GM19467 (cell line): ENCODE results near the gene ZNF143.

Experiments
- ATAC-seq: cut with Tn5 transposase; IDR thresholded peaks from one replicate; pipeline ENCODE4 v1.9.1; 2021; ENCODE audit warnings: mild to moderate bottlenecking, moderate library complexity; ENCODE audit not compliant: unreplicated experiment

Gene ZNF143

GRCh38 chr11:9573775-9574621 is 113.2 kb downstream of the ZNF143 start:
- peak; percentile 1 for ATAC-seq

GRCh38 chr11:9574622-9575259 is 113.9 kb downstream of the ZNF143 start:
- ATAC-seq: no peak

- no peak for ATAC-seq
Observed at GRCh38 chr11:9575260-9576240, 114.7 kb downstream of the ZNF143 start.

- no peak for ATAC-seq
Observed at GRCh38 chr11:9576701-9577381, 116.0 kb downstream of the ZNF143 start.

- ATAC-seq: no peak
Observed at GRCh38 chr11:9577556-9577955, 116.7 kb downstream of the ZNF143 start.
